GM12801 (cell line): ENCODE results near the gene PRKCA.

Source experiments
- TF ChIP-seq, protein P1 (sequence below): IDR thresholded peaks from one replicate; pipeline ENCODE4 v1.5.1; 2011; ENCODE audit warnings: control low read depth; ENCODE audit not compliant: insufficient read length; ENCODE audit errors: extremely low read depth

PRKCA gene

GRCh38 chr17:66301864-66302741 lies at the start of gene PRKCA:
Gene PRKCA (plus strand): TSS chr17:66302613.
- TF ChIP-seq, protein P1, sequence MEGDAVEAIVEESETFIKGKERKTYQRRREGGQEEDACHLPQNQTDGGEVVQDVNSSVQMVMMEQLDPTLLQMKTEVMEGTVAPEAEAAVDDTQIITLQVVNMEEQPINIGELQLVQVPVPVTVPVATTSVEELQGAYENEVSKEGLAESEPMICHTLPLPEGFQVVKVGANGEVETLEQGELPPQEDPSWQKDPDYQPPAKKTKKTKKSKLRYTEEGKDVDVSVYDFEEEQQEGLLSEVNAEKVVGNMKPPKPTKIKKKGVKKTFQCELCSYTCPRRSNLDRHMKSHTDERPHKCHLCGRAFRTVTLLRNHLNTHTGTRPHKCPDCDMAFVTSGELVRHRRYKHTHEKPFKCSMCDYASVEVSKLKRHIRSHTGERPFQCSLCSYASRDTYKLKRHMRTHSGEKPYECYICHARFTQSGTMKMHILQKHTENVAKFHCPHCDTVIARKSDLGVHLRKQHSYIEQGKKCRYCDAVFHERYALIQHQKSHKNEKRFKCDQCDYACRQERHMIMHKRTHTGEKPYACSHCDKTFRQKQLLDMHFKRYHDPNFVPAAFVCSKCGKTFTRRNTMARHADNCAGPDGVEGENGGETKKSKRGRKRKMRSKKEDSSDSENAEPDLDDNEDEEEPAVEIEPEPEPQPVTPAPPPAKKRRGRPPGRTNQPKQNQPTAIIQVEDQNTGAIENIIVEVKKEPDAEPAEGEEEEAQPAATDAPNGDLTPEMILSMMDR, result no peak

GRCh38 chr17:66255112-66255511 lies 47.3 kb upstream of the PRKCA start:
- TF ChIP-seq, protein P1, result no peak

GRCh38 chr17:66255527-66255971 lies 46.9 kb upstream of the PRKCA start:
- TF ChIP-seq, protein P1, result no peak

GRCh38 chr17:66260275-66260674 lies 42.1 kb upstream of the PRKCA start:
- TF ChIP-seq, protein P1, result no peak

DNA sequence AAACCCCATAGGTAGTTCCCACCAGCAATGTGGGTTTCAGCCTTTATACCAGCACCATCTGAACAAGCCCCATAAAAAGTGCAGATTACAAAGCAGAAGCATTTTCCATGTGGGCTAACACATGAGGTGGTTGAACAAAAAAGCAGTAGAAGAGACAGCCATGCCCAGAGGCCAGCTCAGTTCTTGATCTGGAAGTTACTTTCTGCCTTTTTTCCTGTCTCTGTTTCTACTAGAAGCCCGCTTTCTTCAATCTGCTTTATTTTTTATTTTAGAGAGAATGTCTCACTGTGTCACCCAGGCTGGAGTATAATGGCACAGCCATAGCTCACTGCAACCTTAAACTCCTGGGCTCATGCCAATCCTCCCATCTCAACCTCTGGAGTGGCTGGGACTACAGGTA lies 41.7 kb upstream of the PRKCA start:
- TF ChIP-seq, protein P1, result no peak

GRCh38 chr17:66262767-66263166 lies 39.6 kb upstream of the PRKCA start:
- TF ChIP-seq, protein P1, result no peak

DNA sequence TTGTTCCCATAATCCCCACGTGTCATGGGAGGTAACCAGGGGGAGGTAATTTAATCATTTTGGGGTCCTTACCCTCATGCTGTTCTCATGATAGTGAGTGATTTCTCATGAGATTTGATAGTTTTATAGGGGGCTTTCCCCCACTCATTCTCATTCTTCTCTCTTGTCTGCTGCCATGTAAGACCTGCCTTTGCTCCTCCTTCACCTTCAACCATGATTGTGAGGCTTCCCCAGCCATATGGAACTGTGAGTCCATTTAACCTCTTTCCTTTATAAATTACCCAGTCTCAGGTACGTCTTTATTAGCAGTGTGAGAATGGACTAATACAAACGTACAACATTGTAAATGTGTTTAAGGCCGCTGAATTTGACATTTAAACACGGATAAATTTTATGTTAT lies 37.7 kb upstream of the PRKCA start:
- TF ChIP-seq, protein P1, result no peak
